Loucy (cell line): ENCODE data around the gene SCN8A.

Experiments used
- H2AFZ ChIP-seq: fragments of 200-600 bp; sonication (generic); 2 replicates; pipeline ENCODE4 v1.6.0; 2016; ENCODE audit warnings: antibody characterized with exemption, mild to moderate bottlenecking, low read length, moderate library complexity
- H3F3A ChIP-seq: fragments of 200-600 bp; 2 replicates; pipeline ENCODE4 v1.6.0; 2016; ENCODE audit warnings: antibody characterized with exemption, low read depth, mild to moderate bottlenecking
- H3K27me3 ChIP-seq: fragments of 200-600 bp; sonication (generic); 2 replicates; pipeline ENCODE4 v1.6.1; 2014; ENCODE audit warnings: low read length, mild to moderate bottlenecking; ENCODE audit not compliant: insufficient read depth, poor library complexity, severe bottlenecking
- H3K36me3 ChIP-seq: fragments of 200-600 bp; sonication (generic); 2 replicates; pipeline ENCODE4 v1.6.1; 2016; ENCODE audit warnings: low read length; ENCODE audit not compliant: insufficient read depth
- H3K4me1 ChIP-seq: fragments of 200-600 bp; sonication (generic); 2 replicates; pipeline ENCODE4 v1.5.1; 2014; ENCODE audit warnings: low read length, mild to moderate bottlenecking; ENCODE audit not compliant: insufficient read depth, poor library complexity, severe bottlenecking
- H3K4me2 ChIP-seq: fragments of 200-600 bp; sonication (generic); 2 replicates; pipeline ENCODE4 v1.6.0; 2014; ENCODE audit warnings: antibody characterized with exemption, low read length, low read depth, mild to moderate bottlenecking; ENCODE audit not compliant: poor library complexity, severe bottlenecking
- H3K4me3 ChIP-seq: fragments of 200-600 bp; sonication (generic); 2 replicates; pipeline ENCODE4 v1.5.1; 2014; ENCODE audit warnings: low read length, mild to moderate bottlenecking, mixed read lengths; ENCODE audit not compliant: poor library complexity, severe bottlenecking
- H3K79me2 ChIP-seq: fragments of 200-600 bp; sonication (generic); 2 replicates; pipeline ENCODE4 v1.6.1; 2014; ENCODE audit warnings: low read length; ENCODE audit not compliant: insufficient read depth
- H3K9ac ChIP-seq: fragments of 200-600 bp; sonication (generic); 2 replicates; pipeline ENCODE4 v1.6.0; 2014; ENCODE audit warnings: mild to moderate bottlenecking, low read depth, low read length, moderate library complexity; ENCODE audit not compliant: poor library complexity, severe bottlenecking
- H3K9me2 ChIP-seq: fragments of 200-600 bp; sonication (generic); replicated peaks from 2 replicates; pipeline ENCODE4 v1.6.1; 2016; ENCODE audit warnings: low read depth, low read length, mixed read lengths
- H3K9me3 ChIP-seq: fragments of 200-600 bp; sonication (generic); 2 replicates; pipeline ENCODE4 v1.6.1; 2014; ENCODE audit warnings: mild to moderate bottlenecking, antibody characterized with exemption, low read length, low read depth; ENCODE audit not compliant: insufficient read depth
- H4K20me1 ChIP-seq: fragments of 200-600 bp; sonication (generic); 2 replicates; pipeline ENCODE4 v1.6.0; 2014; ENCODE audit warnings: antibody characterized with exemption, low read length, mild to moderate bottlenecking; ENCODE audit not compliant: insufficient read depth, poor library complexity, severe bottlenecking
- CTCF ChIP-seq: fragments of 200-600 bp; sonication (generic); conservative IDR thresholded peaks from 2 replicates; pipeline ENCODE4 v1.5.1; 2014; ENCODE audit warnings: mild to moderate bottlenecking, antibody characterized with exemption, low read length
- EZH2phosphoT487 ChIP-seq: fragments of 200-600 bp; IDR thresholded peaks from 2 replicates; pipeline ENCODE4 v1.6.1; 2018; ENCODE audit warnings: antibody characterized with exemption, mild to moderate bottlenecking, moderate library complexity, borderline replicate concordance

The SCN8A gene

GRCh38 chr12:51860986-51861385 is 270.0 kb downstream of the SCN8A start:
- Histone ChIP-seq H4K20me1 (no peaks in the 10 kb centered on the region), H3K27me3 (no peaks in the 10 kb centered on the region), H3K9me2 (no peaks in the 10 kb centered on the region), H3K9ac (no peak overlapping the region), H3F3A (no peaks in the 10 kb centered on the region), H2AFZ (no peak overlapping the region), H3K36me3 (no peaks in the 10 kb centered on the region), H3K9me3 (no peaks in the 10 kb centered on the region), H3K4me1 (no peaks in the 10 kb centered on the region), H3K79me2 (no peaks in the 10 kb centered on the region), H3K4me2 (no peak overlapping the region), H3K4me3 (no peak overlapping the region)
- TF ChIP-seq EZH2phosphoT487 = no peak
- TF ChIP-seq CTCF = no peak
